HL-60 (cell line): Measurements from ENCODE around the gene PPBP.

ENCODE experiments used
- DNase-seq, 2 experiments: peaks; one replicate each; pipeline ENCODE4 v3.0.0-alpha.2; 2010 to 2020; ENCODE audit warnings: low read depth in 1 of 2, low spot score in 1 of 2
- H3K27ac ChIP-seq: fragments of 250-450 bp; sonication (Bioruptor Pico); replicated peaks from 2 replicates; pipeline ENCODE4 v1.5.1; 2020; ENCODE audit warnings: mild to moderate bottlenecking, moderate library complexity
- H3K27me3 ChIP-seq: fragments of 250-450 bp; sonication (Bioruptor Pico); 2 replicates; pipeline ENCODE4 v1.5.1; 2021; ENCODE audit warnings: mild to moderate bottlenecking, moderate library complexity; ENCODE audit not compliant: insufficient read depth, poor library complexity, severe bottlenecking
- H3K4me3 ChIP-seq: replicated peaks from 2 replicates; pipeline ENCODE4 v1.5.1; 2011; ENCODE audit warnings: mild to moderate bottlenecking, control low read depth, low read length; ENCODE audit not compliant: insufficient read depth
- CTCF ChIP-seq: IDR thresholded peaks from one replicate; pipeline ENCODE4 v1.5.1; 2011; ENCODE audit warnings: low read length, control low read depth, inconsistent platforms; ENCODE audit not compliant: insufficient read depth
- GABPA ChIP-seq: IDR thresholded peaks from 2 replicates; pipeline ENCODE4 v1.6.1; 2012; ENCODE audit warnings: low read depth
- POLR2AphosphoS5 ChIP-seq: IDR thresholded peaks from 2 replicates; pipeline ENCODE4 v1.6.1; 2012; ENCODE audit warnings: low read depth
- REST ChIP-seq: IDR thresholded peaks from 2 replicates; pipeline ENCODE4 v1.6.1; 2012; ENCODE audit warnings: low read depth; ENCODE audit not compliant: insufficient replicate concordance
- SPI1 ChIP-seq: IDR thresholded peaks from 2 replicates; pipeline ENCODE4 v1.6.1; 2012; ENCODE audit warnings: low read depth, mild to moderate bottlenecking, borderline replicate concordance
- long read RNA-seq: library from polyadenylated mRNA; unstranded; transcript quantifications from one replicate; pipeline ENCODE4 v2.0.0, GENCODE V29; 2020

PPBP gene, protein sequence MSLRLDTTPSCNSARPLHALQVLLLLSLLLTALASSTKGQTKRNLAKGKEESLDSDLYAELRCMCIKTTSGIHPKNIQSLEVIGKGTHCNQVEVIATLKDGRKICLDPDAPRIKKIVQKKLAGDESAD
- long read RNA-seq: 0 reads

DNA sequence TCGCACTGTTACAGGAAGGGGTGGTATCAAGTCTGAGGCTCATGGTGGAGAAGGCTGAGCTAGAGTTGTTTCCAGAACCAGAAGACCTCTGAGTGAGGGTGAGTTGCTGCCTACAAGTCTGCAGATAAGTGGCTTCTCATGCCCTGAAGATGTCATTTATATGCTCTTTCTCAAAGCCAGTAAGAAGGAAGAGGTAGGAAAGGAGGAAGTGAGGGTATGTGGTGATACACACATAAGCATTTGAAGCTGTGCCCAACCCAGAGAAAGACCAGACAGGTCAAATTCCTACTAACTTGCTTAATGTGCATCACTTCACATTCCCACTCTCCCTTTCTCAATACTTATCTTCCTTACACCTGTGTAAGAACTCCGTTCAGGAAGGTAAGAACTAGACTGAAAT is at the start of gene PPBP:
Gene PPBP (minus strand): TSS at position 130 of the 400 bp plus-strand sequence. CDS start 87 bp downstream, at position 43.
- H3K4me3 ChIP-seq: no peak within 1 kb of the TSS
- DNase-seq: no peak
- TF ChIP-seq SPI1 (peak; percentile 78), POLR2AphosphoS5 (no peak), CTCF (no peak), REST (no peak), GABPA (no peak)
- no peak within 1 kb of the TSS for H3K27ac ChIP-seq
- H3K27me3 ChIP-seq: no peaks in the 10 kb centered on the region

DNA sequence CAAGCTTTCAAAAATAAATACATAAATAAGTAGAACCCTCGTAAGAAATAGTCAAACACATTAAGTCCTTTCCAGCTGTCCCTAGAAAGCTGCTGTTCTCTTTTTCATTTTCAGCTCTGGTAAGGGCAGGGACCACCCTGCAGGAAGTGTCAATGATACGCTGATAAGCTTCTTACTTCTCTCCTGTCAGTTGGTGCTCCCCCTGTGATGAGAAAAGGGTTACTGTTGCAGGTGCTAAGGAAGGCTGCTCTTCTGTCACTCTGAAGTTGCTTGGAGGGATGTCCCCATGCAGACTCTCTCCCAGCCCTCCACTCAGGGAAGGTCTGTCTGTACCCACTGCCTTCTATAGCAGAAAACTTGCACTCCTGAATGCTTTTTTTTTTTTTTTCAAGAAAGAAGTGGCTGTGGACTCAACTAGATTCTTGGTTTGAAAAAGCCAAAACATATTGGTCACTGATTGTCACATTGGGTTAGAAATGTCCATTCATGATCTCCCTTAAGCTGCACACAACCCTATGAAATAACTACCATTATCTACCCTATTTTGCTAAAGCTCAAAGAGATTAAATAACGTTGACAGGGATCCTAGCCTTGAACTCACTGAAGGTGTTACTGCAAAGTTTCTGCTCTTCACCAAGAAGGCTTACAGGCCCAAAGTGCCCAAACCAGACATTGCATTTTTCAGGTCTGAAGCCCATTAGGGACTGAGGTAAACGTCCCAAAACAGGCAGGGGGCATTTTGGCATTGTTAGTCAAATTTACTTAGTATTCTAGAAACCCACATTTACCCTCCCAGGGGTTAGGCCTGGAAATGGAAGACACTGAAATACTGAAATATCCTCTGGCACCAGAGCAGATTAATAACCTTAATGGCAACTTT is 49.3 kb upstream of the PPBP start:
- no peaks in the 10 kb centered on the region for H3K27me3 ChIP-seq
- no peak for TF ChIP-seq GABPA
- TF ChIP-seq SPI1: no peak
- no peak for TF ChIP-seq POLR2AphosphoS5
- TF ChIP-seq CTCF: no peak
- TF ChIP-seq REST: no peak
- no peak for DNase-seq
- H3K27ac ChIP-seq: no peak overlapping the region
- no peak overlapping the region for H3K4me3 ChIP-seq

- H3K4me3 ChIP-seq: no peak overlapping the region
- no peaks in the 10 kb centered on the region for H3K27me3 ChIP-seq
- H3K27ac ChIP-seq: no peak overlapping the region
- TF ChIP-seq REST (no peak), SPI1 (no peak), GABPA (no peak), POLR2AphosphoS5 (no peak), CTCF (no peak)
- peak in 1 of 2 experiments; percentile 35 for DNase-seq
Measured at GRCh38 chr4:74033739-74034138, 45.7 kb upstream of the PPBP start.
